Measurements from ENCODE around the gene C2CD2. TPM values are rescaled to one million over a fixed set of nuclear protein-coding genes. Genes with fewer than 3 reads are reported as not detected.

Gene C2CD2
- total RNA-seq, 4 donors from 2014 or later: 9.5 to 37.5 (median 18.3) TPM

- Histone ChIP-seq H3K4me1 (no peaks in the 10 kb centered on the region), H3K27me3 (no peaks in the 10 kb centered on the region), H3K36me3 (no peaks in the 10 kb centered on the region), H3K9me3 (no peaks in the 10 kb centered on the region), H3K27ac (no peak overlapping the region), H3K4me3 (no peak overlapping the region)
- DNase-seq: no peak
- TF ChIP-seq CTCF (IDR thresholded peaks at IDR 0.05) (no peak), POLR2A (IDR thresholded peaks at IDR 0.05) (no peak)
- intact Hi-C loops (cut with DNase I; ENCODE audit: low total_unique reads): no loop called here
Measured at GRCh38 chr21:41920476-41920875, 33.3 kb downstream of the C2CD2 start.

DNA sequence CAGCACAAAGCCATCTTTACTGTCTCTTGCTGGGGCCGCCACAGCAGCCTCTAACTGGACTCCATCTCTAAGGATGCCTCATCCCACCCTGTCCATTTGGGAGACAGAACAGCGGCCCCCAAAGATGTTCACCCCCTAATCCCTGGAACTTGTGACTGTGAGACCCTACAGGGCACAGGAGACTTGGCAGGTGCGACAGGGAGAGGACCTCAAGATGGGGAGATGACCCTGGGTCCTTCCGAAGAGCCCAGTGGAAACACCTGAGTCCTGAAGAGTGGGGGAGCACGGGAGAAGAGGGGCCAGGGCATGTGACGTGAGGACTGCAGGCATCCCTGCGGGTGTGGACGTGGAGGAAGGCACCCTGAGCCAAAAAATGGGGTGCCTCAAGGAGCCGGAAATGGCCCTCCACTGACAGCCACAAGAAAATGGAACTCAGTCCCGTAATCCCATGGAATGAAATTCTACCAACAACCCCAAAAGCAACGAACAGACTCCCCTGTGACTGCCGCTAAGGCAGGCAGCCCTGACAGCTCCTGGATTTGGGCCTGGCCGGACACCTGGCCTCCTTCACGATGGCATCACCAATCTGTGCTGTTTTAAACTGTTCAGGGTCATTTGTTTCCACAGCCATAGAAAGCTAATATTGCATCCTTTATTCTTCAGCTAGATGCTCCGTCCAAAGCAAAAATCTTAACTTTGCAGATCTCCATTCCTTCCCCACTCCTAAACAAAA is 34.0 kb downstream of the C2CD2 start:
- Histone ChIP-seq H3K9me3 (no peaks in the 10 kb centered on the region), H3K27me3 (no peaks in the 10 kb centered on the region), H3K27ac (no peak overlapping the region), H3K36me3 (no peaks in the 10 kb centered on the region), H3K4me1 (no peaks in the 10 kb centered on the region), H3K4me3 (no peak overlapping the region)
- no peak for DNase-seq
- TF ChIP-seq CTCF (IDR thresholded peaks at IDR 0.05) (no peak), POLR2A (IDR thresholded peaks at IDR 0.05) (no peak)
- intact Hi-C loops (cut with DNase I; ENCODE audit: low total_unique reads): no loop called here

DNA sequence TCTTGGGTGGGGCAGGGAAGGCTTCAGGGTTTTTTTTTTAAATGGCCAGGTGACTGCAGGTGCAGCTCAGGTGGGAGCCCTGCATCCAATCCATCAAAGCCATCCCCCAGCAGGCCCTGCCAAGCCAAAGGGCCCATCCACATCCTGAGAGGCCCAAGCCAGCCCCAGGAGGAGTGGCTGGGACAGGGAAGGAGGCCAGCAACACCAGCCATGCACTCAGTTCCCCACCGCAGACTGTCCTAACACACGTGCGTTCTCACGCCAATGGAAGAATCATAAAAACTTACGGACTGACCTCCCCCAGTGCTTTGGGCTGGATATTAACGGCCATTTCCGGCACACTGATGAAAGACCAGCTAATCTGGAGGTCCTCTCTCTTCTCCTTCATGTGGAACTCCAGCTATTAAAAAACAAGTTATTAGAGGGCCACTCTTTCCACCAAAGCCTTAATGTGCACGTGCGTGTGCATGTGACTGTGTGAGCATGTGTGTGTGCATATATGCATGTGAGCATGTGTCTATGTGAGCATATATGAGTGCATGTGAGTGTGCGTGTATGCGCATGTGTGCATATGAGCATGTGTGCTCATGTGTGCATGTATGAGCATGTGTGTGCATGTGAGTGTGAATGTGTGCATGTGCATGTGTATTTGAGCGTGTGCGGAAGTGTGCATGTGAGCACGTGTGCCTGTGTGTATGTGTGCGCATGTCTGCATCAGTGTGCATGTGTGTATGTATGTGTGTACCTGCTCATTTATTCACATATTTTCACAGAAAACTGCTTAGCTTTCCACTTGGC is 35.1 kb downstream of the C2CD2 start:
- H3K9me3 ChIP-seq: no peaks in the 10 kb centered on the region
- no peak for DNase-seq
- H3K4me1 ChIP-seq: no peaks in the 10 kb centered on the region
- H3K4me3 ChIP-seq: no peak overlapping the region
- no peak for TF ChIP-seq CTCF (IDR thresholded peaks at IDR 0.05)
- no peak for TF ChIP-seq POLR2A (IDR thresholded peaks at IDR 0.05)
- H3K27me3 ChIP-seq: no peaks in the 10 kb centered on the region
- intact Hi-C loops (cut with DNase I; ENCODE audit: low total_unique reads): no loop called here
- no peaks in the 10 kb centered on the region for H3K36me3 ChIP-seq
- no peak overlapping the region for H3K27ac ChIP-seq

- intact Hi-C loops (cut with DNase I; ENCODE audit: low total_unique reads): no loop called here
- H3K4me1 ChIP-seq: no peaks in the 10 kb centered on the region
- no peak overlapping the region for H3K4me3 ChIP-seq
- TF ChIP-seq CTCF (IDR thresholded peaks at IDR 0.05): no peak
- no peak for TF ChIP-seq POLR2A (IDR thresholded peaks at IDR 0.05)
- DNase-seq: no peak
- H3K27me3 ChIP-seq: no peaks in the 10 kb centered on the region
- H3K27ac ChIP-seq: no peak overlapping the region
- H3K9me3 ChIP-seq: no peaks in the 10 kb centered on the region
- no peaks in the 10 kb centered on the region for H3K36me3 ChIP-seq
Measured at GRCh38 chr21:41917531-41917930, 36.3 kb downstream of the C2CD2 start.

DNA sequence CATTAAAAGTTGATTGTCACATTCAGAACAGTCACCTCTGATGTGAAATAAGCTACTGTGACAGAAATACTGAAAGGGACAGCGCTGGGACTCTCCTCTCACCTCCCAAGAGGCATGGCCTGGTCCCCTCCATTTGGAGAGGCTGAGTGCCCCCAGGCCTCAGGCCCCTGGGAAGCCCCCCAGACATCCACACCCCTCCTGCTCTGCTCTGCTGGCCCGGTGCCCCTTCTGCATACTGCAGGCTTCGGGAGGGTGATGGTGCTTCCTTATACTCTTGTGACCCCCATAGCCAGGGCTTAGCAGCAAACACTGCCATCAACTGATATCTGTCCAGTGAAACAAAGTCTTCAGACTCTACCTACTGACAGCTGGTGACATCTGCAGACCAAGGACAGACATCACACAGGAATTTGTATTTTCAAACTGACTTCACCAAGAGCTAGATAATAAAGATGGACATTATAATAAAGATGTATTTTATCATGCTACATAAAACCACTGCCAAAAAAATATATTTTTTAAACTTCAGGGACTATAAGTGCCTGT is 36.9 kb downstream of the C2CD2 start:
- Histone ChIP-seq H3K27me3 (no peaks in the 10 kb centered on the region), H3K27ac (no peak overlapping the region), H3K36me3 (no peaks in the 10 kb centered on the region), H3K9me3 (no peaks in the 10 kb centered on the region), H3K4me3 (no peak overlapping the region), H3K4me1 (no peaks in the 10 kb centered on the region)
- DNase-seq: no peak
- intact Hi-C loops (cut with DNase I; ENCODE audit: low total_unique reads): no loop called here
- TF ChIP-seq POLR2A (IDR thresholded peaks at IDR 0.05): no peak
- TF ChIP-seq CTCF (IDR thresholded peaks at IDR 0.05): no peak

Measured in uterus (tissue), 4 donors.